ENCODE measurements around the gene COL5A1.
"Not testable (repeated sequence)": the region's sequence is repeated elsewhere in the genome, so short reads cannot be mapped to it uniquely, and the experiment has no call there.

COL5A1 gene

GRCh38 chr9:134658378-134658955 lies 16.9 kb downstream of the COL5A1 start:
- DNase-seq: no peak

- no peak for DNase-seq
These were observed 18.1 kb downstream of the COL5A1 start for GRCh38 chr9:134659688-134660131.

GRCh38 chr9:134660407-134660806 lies 18.8 kb downstream of the COL5A1 start:
- no peak for DNase-seq

- no peak for DNase-seq
These were observed 19.7 kb downstream of the COL5A1 start for GRCh38 chr9:134661299-134661698.

GRCh38 chr9:134661791-134662142 lies 20.2 kb downstream of the COL5A1 start:
- no peak for DNase-seq

GRCh38 chr9:134662143-134662876 lies 20.7 kb downstream of the COL5A1 start:
- no peak for DNase-seq

- DNase-seq: no peak
These were observed 21.5 kb downstream of the COL5A1 start for GRCh38 chr9:134663084-134663483.

GRCh38 chr9:134663753-134664415 lies 22.3 kb downstream of the COL5A1 start:
- DNase-seq: no peak

- DNase-seq: no peak
These were observed 22.8 kb downstream of the COL5A1 start for GRCh38 chr9:134664446-134664845.

- DNase-seq: no peak
These were observed 24.6 kb downstream of the COL5A1 start for GRCh38 chr9:134666208-134666607.

GRCh38 chr9:134666831-134667230 lies 25.2 kb downstream of the COL5A1 start:
- DNase-seq: no peak

GRCh38 chr9:134668977-134669376 lies 27.4 kb downstream of the COL5A1 start:
- DNase-seq: not testable (repeated sequence)

- DNase-seq: no peak
These were observed 27.9 kb downstream of the COL5A1 start for GRCh38 chr9:134669399-134669955.

- no peak for DNase-seq
These were observed 28.5 kb downstream of the COL5A1 start for GRCh38 chr9:134670042-134670525.

GRCh38 chr9:134670851-134671281 lies 29.3 kb downstream of the COL5A1 start:
- DNase-seq: no peak

GRCh38 chr9:134671341-134672113 lies 29.9 kb downstream of the COL5A1 start:
- DNase-seq: no peak

GRCh38 chr9:134676361-134676760 lies 34.8 kb downstream of the COL5A1 start:
- no peak for DNase-seq

GRCh38 chr9:134676886-134677285 lies 35.3 kb downstream of the COL5A1 start:
- no peak for DNase-seq

GRCh38 chr9:134677743-134678142 lies 36.1 kb downstream of the COL5A1 start:
- DNase-seq: no peak

GRCh38 chr9:134678206-134678605 lies 36.6 kb downstream of the COL5A1 start:
- no peak for DNase-seq

GRCh38 chr9:134678666-134679443 lies 37.3 kb downstream of the COL5A1 start:
- DNase-seq: no peak

All from activated CD4-positive, CD25-positive, alpha-beta regulatory T cell (primary cell).